Mammary epithelial cell (primary cell): ENCODE data around the gene MYO1D.

Source experiments
- EZH2 ChIP-seq: IDR thresholded peaks from 2 replicates; pipeline ENCODE4 v1.6.1; 2012; ENCODE audit warnings: low read length, inconsistent platforms, borderline replicate concordance
- TF ChIP-seq, protein P1 (sequence below), 2 donors: IDR thresholded peaks in 1 of 2; conservative IDR thresholded peaks in 1 of 2; 2 replicates each; pipeline ENCODE4 v1.5.1; 2011 to 2012; ENCODE audit warnings: inconsistent platforms in 2 of 2, low read length in 2 of 2, mild to moderate bottlenecking in 2 of 2, control low read depth in 1 of 2, low read depth in 1 of 2; ENCODE audit not compliant: insufficient read depth in 1 of 2; ENCODE audit errors: extremely low read depth in 1 of 2

DNA sequence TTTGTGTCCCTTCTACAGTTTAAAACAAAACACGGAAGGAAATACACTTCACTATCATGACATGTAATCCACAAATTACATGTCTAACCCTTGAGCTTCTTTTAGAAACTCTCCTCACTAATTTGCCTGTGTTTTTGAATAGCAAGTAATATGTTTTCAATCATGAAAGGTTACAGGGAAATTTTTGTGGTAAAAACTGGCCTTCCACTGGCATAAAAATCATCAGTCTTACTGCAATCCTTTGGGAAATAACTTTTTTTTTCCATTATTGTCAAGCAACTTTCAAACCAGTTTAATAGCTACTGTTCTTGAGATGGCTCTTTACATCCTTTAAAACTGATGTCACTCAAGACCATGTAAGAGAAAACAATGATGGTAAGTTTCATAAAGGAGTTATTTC is 27.0 kb downstream of the MYO1D start:
- TF ChIP-seq, protein P1, sequence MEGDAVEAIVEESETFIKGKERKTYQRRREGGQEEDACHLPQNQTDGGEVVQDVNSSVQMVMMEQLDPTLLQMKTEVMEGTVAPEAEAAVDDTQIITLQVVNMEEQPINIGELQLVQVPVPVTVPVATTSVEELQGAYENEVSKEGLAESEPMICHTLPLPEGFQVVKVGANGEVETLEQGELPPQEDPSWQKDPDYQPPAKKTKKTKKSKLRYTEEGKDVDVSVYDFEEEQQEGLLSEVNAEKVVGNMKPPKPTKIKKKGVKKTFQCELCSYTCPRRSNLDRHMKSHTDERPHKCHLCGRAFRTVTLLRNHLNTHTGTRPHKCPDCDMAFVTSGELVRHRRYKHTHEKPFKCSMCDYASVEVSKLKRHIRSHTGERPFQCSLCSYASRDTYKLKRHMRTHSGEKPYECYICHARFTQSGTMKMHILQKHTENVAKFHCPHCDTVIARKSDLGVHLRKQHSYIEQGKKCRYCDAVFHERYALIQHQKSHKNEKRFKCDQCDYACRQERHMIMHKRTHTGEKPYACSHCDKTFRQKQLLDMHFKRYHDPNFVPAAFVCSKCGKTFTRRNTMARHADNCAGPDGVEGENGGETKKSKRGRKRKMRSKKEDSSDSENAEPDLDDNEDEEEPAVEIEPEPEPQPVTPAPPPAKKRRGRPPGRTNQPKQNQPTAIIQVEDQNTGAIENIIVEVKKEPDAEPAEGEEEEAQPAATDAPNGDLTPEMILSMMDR (conservative IDR thresholded peaks at IDR 0.05 in 1 of 2, IDR thresholded peaks at IDR 0.05 in 1 of 2; ENCODE audit: extremely low read depth in 1 of 2, insufficient read depth in 1 of 2, low read depth in 1 of 2, low read length in 2 of 2), result no peak
- TF ChIP-seq EZH2, result no peak
